Raji (cell line): ENCODE data around the gene HOXA4.

Source experiments
- POLR2A ChIP-seq: IDR thresholded peaks from 2 replicates; pipeline ENCODE4 v1.6.1; 2011; ENCODE audit warnings: low read depth, low read length, control low read depth; ENCODE audit not compliant: insufficient read depth

Gene HOXA4

GRCh38 chr7:27156916-27157701 is 26.6 kb upstream of the HOXA4 start:
- no peak for TF ChIP-seq POLR2A

GRCh38 chr7:27156508-27156898 is 25.9 kb upstream of the HOXA4 start, which contains the start of gene HOXA7:
Gene HOXA7 (minus strand): TSS chr7:27156675. CDS start chr7:27156545, 130 bp downstream.
- TF ChIP-seq POLR2A: no peak

GRCh38 chr7:27155816-27156507 is 25.4 kb upstream of the HOXA4 start:
- no peak for TF ChIP-seq POLR2A

GRCh38 chr7:27154901-27155815 is 24.6 kb upstream of the HOXA4 start:
- no peak for TF ChIP-seq POLR2A

- no peak for TF ChIP-seq POLR2A
These were observed 23.8 kb upstream of the HOXA4 start for GRCh38 chr7:27154369-27154768.

- no peak for TF ChIP-seq POLR2A
These were observed 23.0 kb upstream of the HOXA4 start for GRCh38 chr7:27153526-27153925.

GRCh38 chr7:27152816-27153442 is 22.4 kb upstream of the HOXA4 start:
- no peak for TF ChIP-seq POLR2A

- no peak for TF ChIP-seq POLR2A
These were observed 21.6 kb upstream of the HOXA4 start, which contains the start of gene HOXA3 for GRCh38 chr7:27151931-27152815. Gene HOXA3 (minus strand): TSS chr7:27152583. CDS start chr7:27110640, 41,943 bp downstream.

- no peak for TF ChIP-seq POLR2A
These were observed 20.9 kb upstream of the HOXA4 start for GRCh38 chr7:27151341-27151930.

GRCh38 chr7:27150568-27151340 is 20.2 kb upstream of the HOXA4 start:
- TF ChIP-seq POLR2A: peak; percentile 65

GRCh38 chr7:27149842-27150567 is 19.4 kb upstream of the HOXA4 start:
- TF ChIP-seq POLR2A: no peak
